Hematopoietic multipotent progenitor cell (in vitro differentiated cells): Measurements from ENCODE around the gene ZNF791. TPM values are rescaled to one million over a fixed set of nuclear protein-coding genes. Genes with fewer than 3 reads are reported as not detected.

Experiments used
- total RNA-seq: library from RNA; depleted of rRNA; stranded (reverse); fragments of >200 nt; gene quantifications from one replicate; pipeline ENCODE4 v1.2.3, GENCODE V29; 2012

The ZNF791 gene
- total RNA-seq, 1 donor = 9.4 TPM

Other genes starting within 250 kb of the ZNF791 start
- 1.1 TPM for gene ZNF442, start 245.2 kb upstream of the ZNF791 start, total RNA-seq
- gene ZNF799, start 209.6 kb upstream of the ZNF791 start, total RNA-seq = 3.2 TPM
- 3.5 TPM for gene ZNF443, start 169.9 kb upstream of the ZNF791 start, total RNA-seq
- gene ZNF709, start 126.1 kb upstream of the ZNF791 start, total RNA-seq = 7.5 TPM
- gene ZNF564, start 59.4 kb upstream of the ZNF791 start, total RNA-seq = 4.8 TPM
- gene ZNF490, start 107 bp upstream of the ZNF791 start, total RNA-seq = 9.7 TPM
- 128 TPM for gene MAN2B1, start 55.8 kb downstream of the ZNF791 start, total RNA-seq
- 14.8 TPM for gene WDR83, start 55.9 kb downstream of the ZNF791 start, total RNA-seq
- 102 TPM for gene DHPS, start 71.0 kb downstream of the ZNF791 start, total RNA-seq
- not detected for gene GNG14, start 77.1 kb downstream of the ZNF791 start, total RNA-seq
- 31.2 TPM for gene FBXW9, start 85.7 kb downstream of the ZNF791 start, total RNA-seq
- 68.1 TPM for gene TNPO2, start 113.0 kb downstream of the ZNF791 start, total RNA-seq
- gene TRIR, start 123.8 kb downstream of the ZNF791 start, total RNA-seq = 162 TPM
- 106 TPM for gene GET3, start 126.6 kb downstream of the ZNF791 start, total RNA-seq
- not detected for gene BEST2, start 140.9 kb downstream of the ZNF791 start, total RNA-seq
- gene HOOK2, start 164.6 kb downstream of the ZNF791 start, total RNA-seq = 29.9 TPM
- gene JUNB, start 180.6 kb downstream of the ZNF791 start, total RNA-seq = 700 TPM
- 278 TPM for gene PRDX2, start 190.9 kb downstream of the ZNF791 start, total RNA-seq
- gene THSD8, start 191.1 kb downstream of the ZNF791 start, total RNA-seq = not detected
- gene RNASEH2A, start 195.7 kb downstream of the ZNF791 start, total RNA-seq = 35.0 TPM
- not detected for gene RTBDN, start 223.7 kb downstream of the ZNF791 start, total RNA-seq
- 7.3 TPM for gene MAST1, start 227.6 kb downstream of the ZNF791 start, total RNA-seq